SJSA1 (cell line): ENCODE data around the gene POU2F1. TPM values are rescaled to one million over a fixed set of nuclear protein-coding genes. Genes with fewer than 3 reads are reported as not detected.

ENCODE experiments used
- DNase-seq, 2 experiments: peaks; one replicate each; pipeline ENCODE4 v3.0.0-alpha.2; 2015 to 2020; ENCODE audit warnings: low spot score in 2 of 2, low read depth in 1 of 2
- H3K27ac ChIP-seq: fragments of 250-450 bp; sonication (Bioruptor Pico); 2 replicates; pipeline ENCODE4 v1.5.1; 2020; ENCODE audit warnings: mild to moderate bottlenecking, moderate library complexity
- H3K27me3 ChIP-seq: fragments of 250-450 bp; sonication (Bioruptor Pico); replicated peaks from 2 replicates; pipeline ENCODE4 v1.5.1; 2020; ENCODE audit warnings: mild to moderate bottlenecking, moderate library complexity
- H3K36me3 ChIP-seq: fragments of 250-450 bp; sonication (Bioruptor Pico); 2 replicates; pipeline ENCODE4 v1.5.1; 2020; ENCODE audit warnings: mild to moderate bottlenecking
- H3K4me1 ChIP-seq: fragments of 250-450 bp; sonication (Bioruptor Pico); replicated peaks from 2 replicates; pipeline ENCODE4 v1.6.1; 2021; ENCODE audit warnings: mild to moderate bottlenecking
- H3K4me3 ChIP-seq: fragments of 250-450 bp; sonication (Bioruptor Pico); 2 replicates; pipeline ENCODE4 v1.5.1; 2020; ENCODE audit warnings: mild to moderate bottlenecking
- H3K9me3 ChIP-seq: fragments of 250-450 bp; sonication (Bioruptor Pico); replicated peaks from 2 replicates; pipeline ENCODE4 v1.5.1; 2020; ENCODE audit warnings: mild to moderate bottlenecking
- total RNA-seq: library from RNA; depleted of rRNA; stranded (reverse); fragments of >200 nt; shearing (Covaris generic); gene quantifications from 2 replicates; pipeline ENCODE4 v1.2.3, GENCODE V29; 2014; rRNA removed

POU2F1 gene
- total RNA-seq, 1 experiment from 2014 or later, result 5.0 TPM

GRCh38 chr1:167472752-167473521 is 252.3 kb downstream of the POU2F1 start:
- Histone ChIP-seq H3K4me1 (no peaks in the 10 kb centered on the region), H3K36me3 (no peaks in the 10 kb centered on the region), H3K27me3 (0 out of 2 replicates have a peak, but pooled peaks cover 4% of the 10 kb centered on the region), H3K4me3 (no peak overlapping the region), H3K9me3 (no peaks in the 10 kb centered on the region), H3K27ac (no peak overlapping the region)
- no peak for DNase-seq

- Histone ChIP-seq H3K27me3 (0 out of 2 replicates have a peak, but pooled peaks cover 4% of the 10 kb centered on the region), H3K27ac (no peak overlapping the region), H3K4me1 (no peaks in the 10 kb centered on the region), H3K9me3 (no peaks in the 10 kb centered on the region), H3K4me3 (no peak overlapping the region), H3K36me3 (no peaks in the 10 kb centered on the region)
- no peak for DNase-seq
Measured at GRCh38 chr1:167473761-167474160, 253.1 kb downstream of the POU2F1 start.

GRCh38 chr1:167474191-167474641 is 253.5 kb downstream of the POU2F1 start:
- H3K27ac ChIP-seq, result no peak overlapping the region
- H3K4me3 ChIP-seq, result no peak overlapping the region
- H3K27me3 ChIP-seq, result 0 out of 2 replicates have a peak, but pooled peaks cover 4% of the 10 kb centered on the region
- H3K4me1 ChIP-seq, result no peaks in the 10 kb centered on the region
- no peak for DNase-seq
- no peaks in the 10 kb centered on the region for H3K9me3 ChIP-seq
- H3K36me3 ChIP-seq, result no peaks in the 10 kb centered on the region

GRCh38 chr1:167476061-167476460 is 255.4 kb downstream of the POU2F1 start:
- Histone ChIP-seq H3K4me3 (no peak overlapping the region), H3K9me3 (no peaks in the 10 kb centered on the region), H3K36me3 (no peaks in the 10 kb centered on the region), H3K4me1 (no peaks in the 10 kb centered on the region), H3K27me3 (peaks cover 10% of the 10 kb centered on the region), H3K27ac (no peak overlapping the region)
- no peak for DNase-seq

Other genes starting within 250 kb of the POU2F1 start
- gene ILDR2, start 245.3 kb upstream of the POU2F1 start, total RNA-seq, result 39.4 and 43.5 TPM in 2 replicates
- gene MAEL, start 231.6 kb upstream of the POU2F1 start, total RNA-seq, result 0.05 TPM in 1 of 2 replicates, not detected in the other
- gene GPA33, start 130.5 kb upstream of the POU2F1 start, total RNA-seq, result not detected in 2 replicates
- gene STYXL2, start 126.8 kb upstream of the POU2F1 start, total RNA-seq, result not detected in 2 replicates